T-helper 2 cell (primary cell): ENCODE data around the gene FUZ.
"Not testable (repeated sequence)": the region's sequence is repeated elsewhere in the genome, so short reads cannot be mapped to it uniquely, and the experiment has no call there.

Experiments used
- DNase-seq, 5 experiments: peaks; one replicate each; pipeline versions ENCODE4 v3.0.0 to v3.0.0-alpha.2; 2012 to 2022

Gene FUZ

GRCh38 chr19:49832556-49832955 is 19.5 kb upstream of the FUZ start:
- no peak for DNase-seq

GRCh38 chr19:49831592-49831991 is 18.5 kb upstream of the FUZ start:
- DNase-seq: no peak

GRCh38 chr19:49830766-49831165 is 17.7 kb upstream of the FUZ start:
- DNase-seq: no peak

DNA sequence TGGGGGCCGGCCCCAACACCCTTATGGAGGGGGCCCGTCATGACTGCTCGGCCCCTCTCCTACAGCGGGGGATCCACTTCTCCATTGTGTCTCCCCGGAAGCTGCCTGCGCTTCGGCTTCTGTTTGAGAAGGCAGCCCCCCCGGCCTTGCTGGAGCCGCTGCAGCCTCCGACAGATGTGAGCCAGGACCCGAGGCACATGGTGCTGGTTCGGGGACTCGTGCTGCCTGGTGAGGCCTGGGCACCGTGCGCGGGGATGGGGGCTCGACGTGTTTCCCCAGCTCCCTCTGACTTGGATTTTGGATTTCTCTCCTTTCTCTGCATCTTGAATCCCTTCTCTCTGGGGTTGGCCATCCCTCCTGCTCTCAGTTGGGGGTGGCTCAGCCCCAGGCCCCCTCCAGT is 16.6 kb upstream of the FUZ start:
- no peak for DNase-seq

GRCh38 chr19:49829200-49829599 is 16.1 kb upstream of the FUZ start:
- no peak for DNase-seq

DNA sequence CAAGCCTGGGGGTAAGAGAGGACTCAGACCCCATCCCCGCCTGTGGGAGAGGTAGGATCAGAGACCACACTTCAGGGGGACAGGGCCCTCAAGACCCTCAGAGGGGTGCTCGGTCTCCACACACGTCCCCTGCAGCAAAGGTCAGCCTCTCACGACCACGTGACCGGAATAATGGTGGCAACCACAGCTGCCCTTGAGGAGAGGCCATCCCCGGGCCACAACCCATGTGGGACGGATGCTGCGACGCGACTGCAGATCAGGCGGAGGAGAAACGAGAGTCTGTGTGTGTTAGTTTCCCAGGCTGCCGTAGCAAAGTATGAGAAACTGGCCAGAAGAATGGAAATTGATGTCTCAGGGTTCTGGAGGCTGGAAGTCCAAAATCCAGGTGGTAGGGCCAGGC is 13.9 kb upstream of the FUZ start:
- no peak for DNase-seq

GRCh38 chr19:49824662-49825061 is 11.6 kb upstream of the FUZ start:
- DNase-seq: no peak

- no peak for DNase-seq
Measured at GRCh38 chr19:49823472-49823871, 10.4 kb upstream of the FUZ start.

GRCh38 chr19:49820125-49820524 is 7.0 kb upstream of the FUZ start:
- DNase-seq: no peak

GRCh38 chr19:49819452-49820115 is 6.5 kb upstream of the FUZ start:
- DNase-seq: not testable (repeated sequence)

DNA sequence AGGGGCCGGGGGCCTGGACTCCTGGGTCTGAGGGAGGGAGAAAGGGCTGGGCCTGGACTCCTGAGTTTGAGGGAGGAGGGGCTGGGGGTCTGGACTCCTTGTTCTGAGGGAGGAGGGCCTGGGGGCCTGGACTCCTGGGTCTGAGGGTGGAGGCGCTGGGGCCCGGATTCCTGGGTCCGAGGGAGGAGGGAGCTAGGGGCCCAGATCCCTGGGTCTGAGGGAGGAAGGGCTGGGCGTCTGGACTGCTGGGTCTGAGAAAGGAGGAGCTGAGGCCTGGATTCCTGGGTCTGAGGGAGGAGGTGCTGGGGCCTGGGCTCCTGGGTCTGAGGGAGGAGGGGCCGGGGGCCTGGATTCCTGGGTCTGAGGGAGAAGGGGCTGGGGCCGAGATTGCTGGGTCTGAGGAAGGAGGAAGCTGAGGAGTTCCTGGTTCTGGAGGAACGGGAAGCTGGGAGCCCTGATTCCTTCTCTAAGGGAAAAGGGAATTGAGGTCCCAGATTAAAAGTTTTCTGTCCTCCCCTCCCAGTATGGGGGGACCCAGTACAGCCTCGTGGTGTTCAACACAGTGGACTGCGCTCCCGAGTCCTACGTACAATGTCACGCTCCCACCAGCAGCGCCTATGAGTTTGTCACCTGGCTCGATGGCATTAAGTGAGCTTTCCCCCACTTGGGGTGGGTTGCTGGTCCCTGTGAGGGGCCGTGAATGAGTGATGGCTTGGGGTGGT is 5.7 kb upstream of the FUZ start:
- no peak for DNase-seq

GRCh38 chr19:49817964-49818648 is 5.0 kb upstream of the FUZ start, which contains the start of gene MED25:
MED25 (plus strand) TSS chr19:49818289; CDS start chr19:49818342, 53 bp downstream.
- DNase-seq: peak; percentile 76 to 89 (median 88)

- no peak for DNase-seq
Measured at GRCh38 chr19:49816590-49816989, 3.5 kb upstream of the FUZ start.

- DNase-seq: no peak
Measured at GRCh38 chr19:49814010-49814409, 918 bp upstream of the FUZ start.

GRCh38 chr19:49812452-49812996 is 568 bp downstream of the FUZ start:
- DNase-seq: no peak

- no peak for DNase-seq
Measured at GRCh38 chr19:49811328-49811727, 1.8 kb downstream of the FUZ start.

- no peak for DNase-seq
Measured at GRCh38 chr19:49809941-49810389, 3.1 kb downstream of the FUZ start.

GRCh38 chr19:49809160-49809940 is 3.7 kb downstream of the FUZ start:
- DNase-seq: peak; percentile 24 to 62 (median 32)

- peak; percentile 65 to 90 (median 84) for DNase-seq
Measured at GRCh38 chr19:49808711-49809159, 4.4 kb downstream of the FUZ start.

DNA sequence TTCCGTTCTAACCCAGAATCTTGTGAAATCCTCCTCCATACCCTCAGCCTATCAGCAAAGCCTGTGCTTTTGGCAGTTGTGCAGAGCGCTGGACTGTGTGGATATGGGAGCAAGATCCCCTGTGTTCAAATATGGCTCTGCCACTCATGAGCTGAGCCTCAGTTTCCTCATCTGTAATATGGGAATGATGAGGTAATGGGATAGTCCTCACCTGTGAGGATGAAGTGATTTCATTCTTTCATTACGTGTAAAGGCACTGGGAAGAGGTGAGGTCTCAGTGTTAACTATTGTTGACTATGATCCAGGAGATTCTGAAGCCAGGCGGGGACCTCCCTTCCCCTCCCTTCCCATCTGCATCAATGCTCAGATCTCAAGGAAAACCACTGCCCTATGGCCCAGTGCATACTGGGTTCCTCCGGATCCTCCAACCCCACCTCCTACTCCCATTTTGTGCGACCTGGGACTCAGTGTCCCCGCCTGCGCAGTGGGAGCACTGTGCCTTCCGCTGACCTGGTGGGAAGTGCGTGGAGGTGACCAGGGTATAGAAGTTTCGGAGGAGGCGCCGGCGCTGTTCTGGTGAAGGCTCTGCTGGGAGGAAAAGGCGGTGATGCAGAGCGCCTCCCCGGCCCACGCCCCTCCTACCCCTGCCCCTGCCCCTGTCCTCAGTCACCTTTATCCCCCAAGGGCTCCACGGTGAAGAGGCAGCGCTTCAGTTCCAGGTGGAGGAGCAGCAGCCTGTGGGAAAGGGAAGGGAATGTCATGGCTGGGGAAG is 5.0 kb downstream of the FUZ start:
- DNase-seq: no peak

DNA sequence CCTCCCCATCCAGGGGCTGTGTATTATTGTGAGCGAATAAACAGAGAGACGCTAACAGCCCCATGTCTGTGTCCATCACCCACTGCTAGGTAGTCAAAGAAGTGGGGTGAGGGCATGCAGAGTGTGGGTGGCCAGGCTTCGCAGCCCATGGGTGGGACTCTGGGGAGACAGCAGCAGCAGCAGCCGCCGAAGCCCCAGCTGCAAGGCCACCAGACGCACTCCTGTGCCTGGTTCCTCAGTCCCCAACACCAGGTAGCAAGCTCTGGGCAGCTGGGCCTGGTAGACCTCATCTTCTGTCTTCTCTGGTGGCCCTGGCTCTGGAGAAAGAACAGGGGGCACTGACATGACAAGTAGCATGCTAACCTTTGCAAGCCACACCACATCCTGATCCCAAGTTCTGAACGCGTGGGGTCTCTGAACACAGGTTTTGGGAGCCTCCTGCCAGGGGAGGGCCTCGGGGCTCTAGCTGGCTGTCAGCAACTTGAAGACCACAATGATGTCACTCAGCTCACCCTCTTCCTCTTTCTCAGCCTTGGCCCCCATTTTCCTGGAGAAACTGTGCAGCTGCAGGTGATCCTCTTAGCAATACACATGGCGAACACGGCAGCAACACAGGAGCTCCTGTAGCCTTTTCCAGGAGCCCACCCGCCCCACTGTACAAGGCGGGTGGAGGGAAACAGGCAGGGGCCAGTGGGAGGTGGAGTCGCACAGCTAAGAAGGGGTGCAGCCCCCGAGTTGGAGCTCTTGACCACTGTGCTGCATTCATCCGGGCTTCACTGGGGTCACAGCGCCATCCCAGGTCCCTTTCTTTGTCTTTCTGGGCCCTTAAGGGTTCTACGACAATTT is 5.8 kb downstream of the FUZ start:
- DNase-seq: no peak
